Measurements from ENCODE around the gene HELB.

The HELB gene

DNA sequence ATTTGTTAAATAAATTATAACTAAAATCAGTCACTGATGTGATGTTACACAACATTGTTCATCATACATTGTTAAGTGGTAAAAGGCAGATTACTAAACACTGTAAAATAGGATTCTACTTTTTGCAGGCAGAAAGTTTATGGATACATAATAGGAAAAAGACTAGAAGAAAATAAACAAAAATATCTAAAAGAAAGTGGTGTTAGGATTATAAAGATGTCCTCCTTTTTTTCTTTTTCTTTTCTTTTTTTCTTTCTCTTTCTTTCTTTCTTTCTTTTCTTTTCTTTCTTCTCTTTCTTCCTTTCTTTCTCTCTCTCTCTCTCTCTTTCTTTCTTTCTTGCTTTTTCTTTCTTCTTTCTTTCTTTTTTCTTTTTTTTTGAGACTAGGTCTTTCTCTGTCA is 39.6 kb upstream of the HELB start:
- Histone ChIP-seq H3K4me1 (ENCODE audit: control insufficient read depth in 1 of 2, insufficient read depth in 2 of 2, low read length in 2 of 2) (no peaks in the 10 kb centered on the region), H2BK12ac (ENCODE audit: low read length) (no peak overlapping the region), H3K36me3 (ENCODE audit: control insufficient read depth in 1 of 2, insufficient read depth in 2 of 2, low read length in 2 of 2) (no peaks in the 10 kb centered on the region), H4K91ac (ENCODE audit: low read depth, low read length) (no peak overlapping the region), H2AK5ac (ENCODE audit: low read length) (no peak overlapping the region), H3K79me2 (ENCODE audit: control insufficient read depth, insufficient read depth, low read length, poor library complexity) (no peaks in the 10 kb centered on the region), H3K27me3 (ENCODE audit: insufficient read depth, low read length) (no peaks in the 10 kb centered on the region), H3K14ac (ENCODE audit: low read length) (no peak overlapping the region), H3K27ac (ENCODE audit: low read depth, low read length) (no peak overlapping the region), H3K9me3 (ENCODE audit: insufficient read depth, low read depth, low read length) (no peaks in the 10 kb centered on the region), H3K4ac (ENCODE audit: low read depth, low read length) (no peak overlapping the region), H3K9ac (ENCODE audit: low read length) (no peak overlapping the region), H2BK120ac (ENCODE audit: insufficient read depth, low read length, poor library complexity) (no peak overlapping the region), H2BK5ac (ENCODE audit: low read depth, low read length, poor library complexity) (no peak overlapping the region), H3K4me3 (ENCODE audit: low read depth, low read length) (no peak overlapping the region), H4K8ac (ENCODE audit: low read depth, low read length) (no peak overlapping the region), H3K23ac (ENCODE audit: low read length) (no peak overlapping the region), H3K4me2 (ENCODE audit: low read length) (no peak overlapping the region), H4K12ac (ENCODE audit: low read depth, low read length) (no peak overlapping the region), H3K18ac (ENCODE audit: low read length) (no peak overlapping the region), H2AFZ (ENCODE audit: insufficient read depth, low read length, poor library complexity) (no peak overlapping the region), H3K79me1 (ENCODE audit: low read length) (no peaks in the 10 kb centered on the region)
- no peak for DNase-seq

DNA sequence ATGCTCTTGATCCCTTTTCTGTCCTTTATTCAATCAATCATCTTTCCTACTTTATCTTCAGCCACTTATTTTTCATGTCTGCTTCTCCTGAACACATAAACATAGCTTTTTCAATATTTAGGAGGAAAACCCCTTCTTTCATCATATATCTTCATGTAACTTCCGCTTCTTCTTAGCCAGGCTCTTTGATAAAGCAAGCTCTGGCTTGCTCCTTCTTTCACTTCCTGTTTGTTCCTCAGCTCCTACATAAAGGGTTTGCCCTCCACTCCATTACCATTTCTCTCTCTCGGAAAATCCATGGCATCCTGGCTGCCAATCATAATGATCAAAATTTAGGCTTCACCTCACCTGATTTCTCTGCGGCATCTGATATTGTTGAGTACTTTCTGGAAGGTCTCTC is 33.7 kb upstream of the HELB start:
- Histone ChIP-seq H3K79me2 (ENCODE audit: control insufficient read depth, insufficient read depth, low read length, poor library complexity) (no peaks in the 10 kb centered on the region), H3K23ac (ENCODE audit: low read length) (no peak overlapping the region), H3K4me3 (ENCODE audit: low read depth, low read length) (no peak overlapping the region), H3K4me2 (ENCODE audit: low read length) (no peak overlapping the region), H2BK120ac (ENCODE audit: insufficient read depth, low read length, poor library complexity) (no peak overlapping the region), H4K91ac (ENCODE audit: low read depth, low read length) (no peak overlapping the region), H3K9ac (ENCODE audit: low read length) (no peak overlapping the region), H3K27me3 (ENCODE audit: insufficient read depth, low read length) (no peaks in the 10 kb centered on the region), H2AFZ (ENCODE audit: insufficient read depth, low read length, poor library complexity) (no peak overlapping the region), H3K27ac (ENCODE audit: low read depth, low read length) (no peak overlapping the region), H3K4me1 (ENCODE audit: control insufficient read depth in 1 of 2, insufficient read depth in 2 of 2, low read length in 2 of 2) (no peaks in the 10 kb centered on the region), H3K9me3 (ENCODE audit: insufficient read depth, low read depth, low read length) (no peaks in the 10 kb centered on the region), H3K4ac (ENCODE audit: low read depth, low read length) (no peak overlapping the region), H3K36me3 (ENCODE audit: control insufficient read depth in 1 of 2, insufficient read depth in 2 of 2, low read length in 2 of 2) (no peaks in the 10 kb centered on the region), H3K14ac (ENCODE audit: low read length) (no peak overlapping the region), H2BK12ac (ENCODE audit: low read length) (no peak overlapping the region), H2AK5ac (ENCODE audit: low read length) (no peak overlapping the region), H4K12ac (ENCODE audit: low read depth, low read length) (no peak overlapping the region), H3K18ac (ENCODE audit: low read length) (no peak overlapping the region), H3K79me1 (ENCODE audit: low read length) (no peaks in the 10 kb centered on the region), H2BK5ac (ENCODE audit: low read depth, low read length, poor library complexity) (no peak overlapping the region), H4K8ac (ENCODE audit: low read depth, low read length) (no peak overlapping the region)
- no CpG with 5 or more reads among the region's 3 CpGs for WGBS (ENCODE audit: extremely low coverage, insufficient coverage, insufficient read length)
- peak in 1 of 2 donors; percentile 19 for DNase-seq

DNA sequence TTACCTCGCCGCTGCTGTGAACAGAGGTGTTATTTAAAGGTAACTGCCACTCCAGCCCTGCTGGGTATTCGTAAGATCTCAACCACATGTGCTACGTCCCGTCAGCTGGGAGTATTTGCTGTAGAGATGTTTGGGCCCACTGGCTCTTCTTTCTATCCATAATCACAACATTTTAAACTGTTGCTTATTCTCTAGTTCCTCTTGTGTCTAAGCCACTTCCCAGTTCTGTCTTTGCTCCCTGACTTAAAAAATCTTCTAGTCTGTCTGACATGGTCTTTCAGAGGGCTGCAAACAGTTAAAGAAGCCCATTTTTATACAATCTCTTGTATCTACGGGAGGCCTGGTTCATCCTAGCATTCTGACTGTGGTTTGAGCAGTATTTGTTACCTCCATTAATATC is 33.2 kb upstream of the HELB start:
- Histone ChIP-seq H4K91ac (ENCODE audit: low read depth, low read length) (no peak overlapping the region), H3K4ac (ENCODE audit: low read depth, low read length) (no peak overlapping the region), H2AK5ac (ENCODE audit: low read length) (no peak overlapping the region), H3K9ac (ENCODE audit: low read length) (no peak overlapping the region), H4K8ac (ENCODE audit: low read depth, low read length) (no peak overlapping the region), H2BK120ac (ENCODE audit: insufficient read depth, low read length, poor library complexity) (no peak overlapping the region), H3K9me3 (ENCODE audit: insufficient read depth, low read depth, low read length) (no peaks in the 10 kb centered on the region), H3K23ac (ENCODE audit: low read length) (no peak overlapping the region), H2AFZ (ENCODE audit: insufficient read depth, low read length, poor library complexity) (no peak overlapping the region), H3K27me3 (ENCODE audit: insufficient read depth, low read length) (no peaks in the 10 kb centered on the region), H3K4me2 (ENCODE audit: low read length) (no peak overlapping the region), H3K79me2 (ENCODE audit: control insufficient read depth, insufficient read depth, low read length, poor library complexity) (no peaks in the 10 kb centered on the region), H3K79me1 (ENCODE audit: low read length) (no peaks in the 10 kb centered on the region), H3K36me3 (ENCODE audit: control insufficient read depth in 1 of 2, insufficient read depth in 2 of 2, low read length in 2 of 2) (no peaks in the 10 kb centered on the region), H3K4me1 (ENCODE audit: control insufficient read depth in 1 of 2, insufficient read depth in 2 of 2, low read length in 2 of 2) (no peaks in the 10 kb centered on the region), H3K4me3 (ENCODE audit: low read depth, low read length) (no peak overlapping the region), H3K18ac (ENCODE audit: low read length) (no peak overlapping the region), H3K14ac (ENCODE audit: low read length) (no peak overlapping the region), H3K27ac (ENCODE audit: low read depth, low read length) (no peak overlapping the region), H2BK12ac (ENCODE audit: low read length) (no peak overlapping the region), H2BK5ac (ENCODE audit: low read depth, low read length, poor library complexity) (no peak overlapping the region), H4K12ac (ENCODE audit: low read depth, low read length) (no peak overlapping the region)
- WGBS (ENCODE audit: extremely low coverage, insufficient coverage, insufficient read length), result no CpG with 5 or more reads among the region's 6 CpGs
- no peak for DNase-seq

DNA sequence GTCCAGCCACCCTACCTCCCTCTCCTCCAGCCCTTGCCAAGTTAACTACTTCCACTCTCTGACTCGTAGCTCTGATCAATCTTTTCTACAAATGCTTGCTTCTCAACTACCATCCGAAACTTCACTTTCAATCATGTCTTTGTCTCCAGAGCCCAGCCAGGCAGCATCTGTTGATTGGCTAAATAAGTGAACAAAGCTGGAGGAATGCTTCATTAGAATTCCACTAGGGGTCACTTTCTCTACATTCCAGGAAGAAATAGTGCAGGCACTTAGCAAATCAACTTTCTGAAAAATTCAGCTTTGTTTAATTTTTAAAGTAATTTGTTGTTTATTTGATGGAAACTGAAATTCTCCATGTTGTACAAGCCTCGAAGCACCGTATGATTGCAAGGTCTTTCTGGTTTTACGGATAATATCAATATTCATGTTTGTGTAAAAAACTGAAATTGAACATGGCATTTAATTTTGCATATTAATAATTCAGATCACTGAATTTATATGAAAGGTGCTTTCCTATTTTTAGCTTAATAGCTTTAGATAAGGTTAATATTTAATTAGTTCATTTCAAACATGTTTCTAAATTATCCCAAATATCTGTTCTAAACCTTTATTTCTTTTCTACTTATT is 32.4 kb upstream of the HELB start:
- Histone ChIP-seq H3K9me3 (ENCODE audit: insufficient read depth, low read depth, low read length) (no peaks in the 10 kb centered on the region), H3K27me3 (ENCODE audit: insufficient read depth, low read length) (no peaks in the 10 kb centered on the region), H3K27ac (ENCODE audit: low read depth, low read length) (no peak overlapping the region), H3K14ac (ENCODE audit: low read length) (no peak overlapping the region), H3K9ac (ENCODE audit: low read length) (no peak overlapping the region), H4K91ac (ENCODE audit: low read depth, low read length) (no peak overlapping the region), H3K23ac (ENCODE audit: low read length) (no peak overlapping the region), H3K4me3 (ENCODE audit: low read depth, low read length) (no peak overlapping the region), H2BK5ac (ENCODE audit: low read depth, low read length, poor library complexity) (no peak overlapping the region), H2AFZ (ENCODE audit: insufficient read depth, low read length, poor library complexity) (no peak overlapping the region), H3K79me2 (ENCODE audit: control insufficient read depth, insufficient read depth, low read length, poor library complexity) (no peaks in the 10 kb centered on the region), H2BK12ac (ENCODE audit: low read length) (no peak overlapping the region), H4K8ac (ENCODE audit: low read depth, low read length) (no peak overlapping the region), H3K36me3 (ENCODE audit: control insufficient read depth in 1 of 2, insufficient read depth in 2 of 2, low read length in 2 of 2) (no peaks in the 10 kb centered on the region), H3K79me1 (ENCODE audit: low read length) (no peaks in the 10 kb centered on the region), H4K12ac (ENCODE audit: low read depth, low read length) (no peak overlapping the region), H2AK5ac (ENCODE audit: low read length) (no peak overlapping the region), H3K4me2 (ENCODE audit: low read length) (no peak overlapping the region), H3K4me1 (ENCODE audit: control insufficient read depth in 1 of 2, insufficient read depth in 2 of 2, low read length in 2 of 2) (no peaks in the 10 kb centered on the region), H2BK120ac (ENCODE audit: insufficient read depth, low read length, poor library complexity) (no peak overlapping the region), H3K4ac (ENCODE audit: low read depth, low read length) (no peak overlapping the region), H3K18ac (ENCODE audit: low read length) (no peak overlapping the region)
- peak in 1 of 2 donors; percentile 42 for DNase-seq
- no CpG with 5 or more reads among the region's 5 CpGs for WGBS (ENCODE audit: extremely low coverage, insufficient coverage, insufficient read length)

All from trophoblast cell (in vitro differentiated cells and primary cell).